ENCODE measurements around the gene RMND5A. TPM values are rescaled to one million over a fixed set of nuclear protein-coding genes. Genes with fewer than 3 reads are reported as not detected.

RMND5A gene
- total RNA-seq, 1 donor from 2014 or later: 23.1 TPM

DNA sequence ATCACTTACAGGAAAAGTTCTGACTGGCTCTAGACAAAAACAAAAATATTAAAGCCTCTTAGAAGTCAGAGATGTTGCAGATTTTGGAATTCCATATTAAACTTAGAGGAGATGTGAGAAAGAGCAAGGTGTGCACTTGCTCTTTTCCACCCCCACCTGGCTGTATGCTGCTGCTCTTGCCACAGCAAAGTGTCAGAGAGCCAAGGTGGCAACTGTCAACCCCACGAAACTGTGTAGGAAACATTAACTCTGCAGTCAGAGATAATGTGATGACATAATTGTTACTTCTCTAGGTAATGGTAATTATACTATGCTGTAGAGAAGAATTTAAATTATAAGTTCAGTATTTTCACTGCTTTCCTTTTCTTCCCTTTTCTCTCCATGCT is 45.2 kb downstream of the RMND5A start:
- no peak for DNase-seq (ENCODE audit: low spot score)

DNA sequence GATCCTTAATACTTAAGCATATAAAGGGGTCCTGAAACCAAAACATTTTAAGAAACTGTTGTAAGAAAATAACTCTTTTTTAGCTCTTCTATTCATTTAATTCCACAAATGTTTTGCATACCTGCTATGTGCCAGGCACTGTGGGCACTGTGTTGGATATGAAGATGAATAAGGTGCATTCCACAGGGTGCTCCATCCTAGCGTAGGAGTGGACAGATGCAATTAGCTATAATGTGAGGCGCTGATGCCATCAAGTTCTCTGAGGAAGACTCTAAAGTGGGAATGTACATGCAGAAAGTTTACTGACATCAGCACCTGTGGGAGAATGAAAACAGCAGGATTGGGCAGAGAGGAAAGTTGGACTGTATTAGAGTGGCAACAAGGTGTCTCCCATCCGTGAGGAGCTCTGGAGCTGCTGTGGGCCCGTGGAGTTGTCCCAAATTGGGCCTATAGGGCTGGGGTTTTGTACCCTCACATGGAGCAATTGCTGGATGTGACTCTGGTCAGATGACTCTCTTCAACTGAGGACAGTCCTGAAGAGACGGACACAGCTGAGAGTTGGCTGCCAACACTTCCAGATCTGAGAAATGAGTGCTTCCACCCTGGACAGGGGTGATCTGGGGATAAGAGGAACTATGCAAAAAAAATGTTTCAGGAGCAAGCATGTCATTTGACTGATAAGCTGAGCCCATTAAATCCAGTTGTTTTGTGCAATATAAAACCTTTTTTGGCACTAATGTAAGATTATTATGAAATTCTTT is 48.3 kb downstream of the RMND5A start:
- no peak for DNase-seq (ENCODE audit: low spot score)

DNA sequence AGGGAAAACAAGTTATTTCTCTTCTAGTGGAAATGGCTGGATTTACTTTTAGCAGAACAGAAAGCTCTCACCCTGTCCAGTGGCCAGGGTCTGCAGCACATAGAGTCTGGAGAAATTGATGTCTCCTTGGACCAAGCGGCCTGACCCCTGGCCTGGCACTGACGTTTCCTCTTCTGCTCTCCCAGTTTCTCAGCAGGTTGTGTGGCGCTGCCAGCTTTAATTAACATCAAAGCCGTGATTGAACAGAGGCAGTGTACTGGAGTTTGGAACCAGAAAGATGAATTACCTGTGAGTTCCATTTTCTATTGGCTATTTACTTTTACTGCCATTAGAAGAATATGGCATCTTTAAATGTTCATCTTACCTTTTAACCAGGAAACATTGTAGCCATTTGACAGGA is 49.7 kb downstream of the RMND5A start:
- no peak for DNase-seq (ENCODE audit: low spot score)

DNA sequence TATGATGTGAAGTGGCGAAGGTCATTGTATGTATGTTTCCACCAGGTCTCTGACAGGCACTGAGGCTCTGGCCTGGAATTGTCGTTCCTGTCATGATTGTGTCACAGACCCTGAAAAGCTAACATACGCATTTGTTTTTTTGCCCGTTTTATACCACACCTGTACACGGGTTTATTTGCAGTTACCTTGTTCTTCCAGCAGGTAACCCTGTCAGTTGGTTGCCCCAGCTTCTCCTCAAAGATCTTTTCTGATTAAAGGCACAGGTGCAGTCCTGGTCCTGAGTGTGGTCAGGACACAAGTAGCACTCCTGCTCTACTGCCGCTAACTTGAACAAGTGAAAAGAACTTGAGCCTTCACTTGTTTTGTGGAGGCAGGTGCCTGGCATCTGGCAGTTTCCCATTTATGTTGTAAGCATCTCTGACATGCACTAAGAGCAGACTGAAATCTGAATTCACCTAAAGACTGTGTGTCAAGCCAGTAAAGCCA is 50.8 kb downstream of the RMND5A start:
- DNase-seq (ENCODE audit: low spot score): no peak

DNA sequence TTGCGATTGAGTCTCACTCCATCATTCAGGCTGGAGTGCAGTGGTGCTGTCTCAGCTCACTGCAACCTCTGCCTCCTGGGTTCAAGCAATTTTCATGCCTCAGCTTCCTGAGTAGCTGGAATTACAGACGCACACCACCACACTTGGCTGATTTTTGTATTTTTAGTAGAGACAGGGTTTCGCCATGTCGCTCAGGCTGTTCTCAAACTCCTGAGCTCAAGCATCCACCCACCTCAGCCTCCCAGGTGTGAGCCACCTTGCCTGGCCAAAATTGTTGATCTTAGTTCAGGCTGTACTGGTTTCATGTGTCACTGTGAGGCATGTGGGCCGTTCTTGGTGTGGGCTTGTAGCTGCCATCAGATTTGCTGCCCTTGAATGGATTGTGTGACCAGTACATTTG is 52.5 kb downstream of the RMND5A start:
- DNase-seq (ENCODE audit: low spot score): no peak

DNA sequence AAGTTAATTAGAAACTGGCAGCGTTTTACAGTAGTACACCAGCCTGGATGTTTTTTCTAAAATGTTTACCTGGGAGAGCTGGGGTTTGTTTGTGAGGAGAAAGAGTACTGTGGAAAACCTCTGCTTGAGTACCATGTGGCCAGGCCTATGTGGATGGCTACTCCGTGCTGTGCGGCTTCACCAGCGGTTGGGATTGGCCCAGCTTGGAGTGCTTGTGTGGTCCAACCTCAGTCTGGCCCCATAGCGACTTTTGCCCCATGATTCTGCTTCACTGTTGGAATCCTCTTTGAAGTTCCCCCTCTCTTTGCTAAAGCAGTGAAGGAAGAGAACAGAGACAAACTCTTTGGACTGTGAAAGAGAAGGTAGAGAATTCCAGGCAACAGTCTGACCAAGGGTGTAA is 54.8 kb downstream of the RMND5A start:
- no peak for DNase-seq (ENCODE audit: low spot score)

DNA sequence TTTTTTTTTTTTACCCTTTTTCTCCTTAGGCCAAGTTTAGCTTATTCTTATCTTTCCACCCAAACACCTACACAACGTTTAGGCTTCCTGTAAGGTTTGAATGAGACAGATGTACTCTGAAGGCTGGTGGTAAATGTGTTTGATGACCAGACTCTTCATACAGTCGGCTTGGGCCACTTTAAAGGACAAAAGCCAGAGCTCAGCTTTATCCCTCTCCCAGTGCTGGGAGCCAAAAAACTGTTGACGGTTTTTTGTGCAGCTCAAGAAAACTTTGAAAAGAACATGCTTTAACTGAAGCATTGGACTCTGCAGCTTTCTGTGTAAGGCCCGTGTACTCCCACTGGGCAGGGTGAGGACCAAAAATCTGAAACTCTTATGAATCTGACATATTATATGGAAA is 55.2 kb downstream of the RMND5A start:
- no peak for DNase-seq (ENCODE audit: low spot score)

DNA sequence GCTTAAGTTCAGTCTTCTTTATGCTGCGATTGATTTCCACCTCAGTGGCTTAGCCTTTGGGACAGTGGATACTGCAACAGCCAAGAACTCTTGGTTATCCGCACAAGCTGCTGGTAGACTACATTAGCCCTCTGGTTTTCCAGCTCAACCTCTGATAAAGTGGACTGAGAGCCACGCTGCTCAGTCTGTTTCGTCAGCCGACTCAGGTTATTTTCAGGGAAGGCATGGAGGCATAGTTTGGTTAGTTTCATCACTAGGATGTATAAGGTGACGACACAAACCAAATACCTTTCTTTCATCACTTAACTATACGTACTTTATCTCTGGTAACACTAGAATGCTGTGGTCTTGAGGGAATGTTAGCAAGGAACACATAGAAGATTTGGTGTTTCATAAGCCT is 56.4 kb downstream of the RMND5A start:
- no peak for DNase-seq (ENCODE audit: low spot score)

DNA sequence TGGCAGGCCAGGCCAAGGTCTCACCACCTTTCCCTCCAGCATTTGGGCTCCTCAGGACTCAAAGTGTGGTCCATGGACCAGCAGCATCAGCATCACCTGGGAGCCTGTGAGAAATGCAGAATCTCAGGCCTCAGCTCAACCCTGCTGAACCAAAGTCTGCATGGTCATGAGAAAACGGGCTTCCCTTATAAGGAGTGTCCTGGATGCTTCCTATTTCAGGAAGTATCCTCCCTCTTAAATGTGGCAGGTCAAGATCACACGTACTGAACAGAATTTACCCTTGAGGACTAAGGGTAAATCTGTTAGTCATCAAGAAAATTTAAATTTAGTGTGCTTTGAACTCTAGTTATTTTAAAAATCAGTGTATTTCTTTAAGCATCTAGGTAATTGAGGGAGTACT is 58.9 kb downstream of the RMND5A start:
- DNase-seq (ENCODE audit: low spot score): no peak

DNA sequence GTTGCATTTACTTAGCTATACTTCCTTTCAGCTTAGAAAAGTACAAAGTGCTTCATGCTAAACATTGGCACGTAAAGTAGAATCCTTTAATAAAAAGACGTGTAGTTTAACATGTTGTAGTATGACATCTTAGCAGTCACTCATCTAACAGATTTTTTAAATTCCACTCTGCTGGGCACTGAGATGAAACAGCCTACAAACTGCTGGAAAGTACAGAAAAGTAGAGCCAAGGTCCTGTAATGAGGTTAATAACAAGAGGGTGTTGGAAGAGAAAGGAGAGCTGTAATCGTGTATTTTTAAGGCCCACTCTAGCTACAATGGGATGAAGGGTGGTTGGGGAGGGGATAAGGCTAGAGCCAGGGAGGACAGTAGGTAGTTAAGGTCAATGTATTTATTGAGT is 59.9 kb downstream of the RMND5A start:
- DNase-seq (ENCODE audit: low spot score): no peak

DNA sequence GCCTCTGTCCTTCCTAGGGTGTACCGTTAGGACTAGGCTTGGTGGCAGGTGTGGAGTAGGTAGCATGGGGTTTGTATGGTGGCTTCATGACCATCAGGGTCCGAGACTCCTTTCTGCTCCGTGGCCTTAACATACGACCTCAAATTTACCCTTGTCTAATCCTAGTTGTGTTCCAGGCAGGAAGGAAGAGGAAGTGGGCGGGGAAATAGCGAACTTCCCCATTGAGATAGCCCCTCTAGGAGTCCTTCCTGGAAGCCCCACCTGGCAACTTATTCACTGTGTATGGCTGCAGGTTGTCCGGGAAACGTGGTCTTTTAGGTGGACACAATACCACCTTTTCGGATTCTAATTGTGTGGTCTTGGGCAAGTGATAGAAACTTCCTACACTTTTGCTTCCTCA is 61.3 kb downstream of the RMND5A start:
- DNase-seq (ENCODE audit: low spot score): no peak

DNA sequence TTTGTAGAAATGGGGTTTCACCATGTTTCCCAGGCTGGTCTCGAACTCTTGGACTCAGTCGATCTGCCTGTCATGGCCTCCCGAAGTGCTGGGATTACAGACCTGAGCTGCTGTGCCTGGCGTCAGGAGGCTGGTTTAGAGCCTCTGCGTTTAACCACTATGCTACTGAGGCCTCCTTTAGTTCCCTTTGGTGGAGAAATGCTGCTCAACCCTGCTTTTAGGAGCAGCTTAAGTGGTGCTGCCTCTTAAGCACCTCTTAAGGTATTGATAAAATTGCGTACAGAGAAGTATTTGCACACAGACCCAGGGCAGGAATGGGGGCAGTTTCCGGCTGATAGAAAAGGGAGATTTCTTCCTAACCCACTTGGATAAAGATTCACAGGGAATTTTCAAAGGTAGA is 62.7 kb downstream of the RMND5A start:
- no peak for DNase-seq (ENCODE audit: low spot score)

DNA sequence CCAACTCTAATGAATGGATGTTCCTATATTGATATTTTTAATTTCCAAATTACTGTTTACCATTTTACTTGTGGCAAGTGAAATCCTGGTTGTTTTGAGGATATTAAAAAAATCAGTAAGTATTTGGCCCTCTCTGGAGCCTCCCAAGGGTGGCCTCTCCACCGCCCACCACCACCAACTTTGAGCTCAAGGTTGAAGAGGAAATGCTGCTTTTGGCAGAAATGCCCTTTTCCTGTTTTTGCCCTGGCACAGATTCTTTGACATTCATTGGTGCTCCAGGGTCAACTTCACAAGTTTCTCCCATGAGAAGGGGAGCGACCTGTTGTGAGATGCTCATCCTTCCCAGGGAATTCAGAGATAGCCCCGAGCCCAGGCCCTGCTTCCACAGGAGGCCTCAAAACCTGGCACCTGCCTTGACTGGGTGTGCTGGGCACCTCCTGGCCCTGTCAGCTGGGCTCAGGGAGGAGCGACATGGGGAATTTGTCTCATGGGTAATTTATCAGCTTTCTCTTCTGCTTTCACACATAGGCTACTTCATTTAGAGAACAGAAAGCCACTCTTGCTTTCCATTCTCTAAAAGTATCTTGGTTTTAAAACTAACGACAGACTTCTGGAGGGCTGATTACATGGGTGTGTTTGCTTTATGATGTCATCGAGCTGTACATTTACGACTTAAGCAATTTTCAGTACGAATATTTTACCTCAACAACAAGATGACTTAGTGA is 63.7 kb downstream of the RMND5A start:
- DNase-seq (ENCODE audit: low spot score): no peak

DNA sequence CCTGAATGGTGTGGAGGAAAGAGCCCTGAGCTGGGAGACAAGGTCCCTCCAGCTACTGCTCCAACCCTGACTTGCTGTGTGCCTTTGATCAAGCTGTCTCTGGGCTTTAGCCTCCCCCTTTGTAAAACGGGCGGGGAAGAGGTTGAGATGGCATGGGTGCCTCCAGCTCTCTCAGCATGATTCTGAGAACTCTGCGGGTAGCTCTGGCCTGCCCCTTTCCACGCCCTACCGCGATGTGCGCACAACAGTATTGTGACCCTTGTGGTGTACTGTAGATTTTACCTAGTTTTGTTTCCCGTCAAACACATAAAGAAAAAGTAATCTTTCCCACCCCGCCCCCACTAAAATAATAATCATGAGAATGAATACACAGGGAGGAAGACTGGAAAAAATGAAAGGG is 65.4 kb downstream of the RMND5A start:
- no peak for DNase-seq (ENCODE audit: low spot score)

DNA sequence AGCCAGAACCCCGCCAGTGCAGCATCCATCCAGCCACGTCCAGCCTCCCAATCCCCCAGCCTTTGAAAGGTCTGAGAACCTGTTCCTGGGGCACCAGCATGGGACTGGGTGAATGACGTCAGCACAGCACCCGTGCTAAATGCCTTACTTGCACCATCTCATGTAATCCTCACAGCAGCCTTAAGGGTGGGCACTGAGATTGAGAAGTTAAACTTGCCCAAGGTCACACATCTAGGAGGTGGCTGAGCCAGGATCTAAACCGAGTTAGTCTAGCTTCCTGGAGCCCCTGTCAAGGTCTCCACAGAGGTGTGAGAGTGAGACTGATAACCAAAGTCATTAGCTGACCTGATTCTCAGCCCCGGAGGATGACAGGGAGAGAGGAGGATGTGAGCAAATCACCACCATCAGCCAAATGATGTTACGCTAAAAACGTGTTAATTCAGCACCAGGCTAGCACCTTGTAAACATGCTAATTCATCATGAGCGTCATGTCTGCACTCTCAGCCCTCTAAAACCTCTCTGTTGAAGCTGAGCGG is 66.0 kb downstream of the RMND5A start:
- DNase-seq (ENCODE audit: low spot score): no peak

DNA sequence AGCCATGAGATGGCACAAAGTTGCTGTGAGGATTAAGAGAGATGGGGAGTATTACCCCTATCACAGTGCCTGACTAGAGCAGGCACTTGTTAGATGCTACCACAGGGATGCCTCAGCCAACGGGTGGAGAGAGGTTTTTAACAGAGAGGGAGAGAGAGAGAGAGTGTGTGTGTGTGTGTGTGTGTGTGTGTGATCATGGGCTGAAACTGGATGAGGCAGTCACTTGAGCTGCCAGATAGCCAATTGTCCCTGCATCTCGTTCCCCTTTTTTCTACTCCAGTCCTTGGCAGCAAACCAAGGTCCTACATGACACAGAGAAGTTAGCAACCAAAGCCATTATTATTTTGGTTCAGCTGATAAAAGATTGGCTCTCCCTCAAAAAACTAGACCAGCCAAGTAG is 67.6 kb downstream of the RMND5A start:
- no peak for DNase-seq (ENCODE audit: low spot score)

DNA sequence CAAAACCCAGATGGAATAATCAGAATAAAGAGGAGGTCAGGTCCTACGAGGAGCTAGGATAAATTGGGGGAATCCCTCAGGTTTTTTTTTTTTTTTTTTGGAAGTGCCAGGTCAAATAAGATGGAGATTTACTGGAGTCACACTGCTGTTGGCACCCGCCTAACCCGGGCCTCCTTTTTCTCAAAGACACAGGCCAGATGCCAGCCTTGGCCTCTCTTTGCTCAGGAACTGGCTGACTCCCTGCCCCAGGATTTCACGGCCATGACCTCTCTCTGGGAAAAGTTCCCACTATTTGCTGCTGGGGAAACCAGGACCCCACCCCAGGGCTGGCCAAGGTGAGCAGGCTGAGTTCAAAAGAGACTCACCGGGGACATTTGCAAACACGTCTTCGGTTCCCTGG is 68.1 kb downstream of the RMND5A start:
- DNase-seq (ENCODE audit: low spot score): no peak

DNA sequence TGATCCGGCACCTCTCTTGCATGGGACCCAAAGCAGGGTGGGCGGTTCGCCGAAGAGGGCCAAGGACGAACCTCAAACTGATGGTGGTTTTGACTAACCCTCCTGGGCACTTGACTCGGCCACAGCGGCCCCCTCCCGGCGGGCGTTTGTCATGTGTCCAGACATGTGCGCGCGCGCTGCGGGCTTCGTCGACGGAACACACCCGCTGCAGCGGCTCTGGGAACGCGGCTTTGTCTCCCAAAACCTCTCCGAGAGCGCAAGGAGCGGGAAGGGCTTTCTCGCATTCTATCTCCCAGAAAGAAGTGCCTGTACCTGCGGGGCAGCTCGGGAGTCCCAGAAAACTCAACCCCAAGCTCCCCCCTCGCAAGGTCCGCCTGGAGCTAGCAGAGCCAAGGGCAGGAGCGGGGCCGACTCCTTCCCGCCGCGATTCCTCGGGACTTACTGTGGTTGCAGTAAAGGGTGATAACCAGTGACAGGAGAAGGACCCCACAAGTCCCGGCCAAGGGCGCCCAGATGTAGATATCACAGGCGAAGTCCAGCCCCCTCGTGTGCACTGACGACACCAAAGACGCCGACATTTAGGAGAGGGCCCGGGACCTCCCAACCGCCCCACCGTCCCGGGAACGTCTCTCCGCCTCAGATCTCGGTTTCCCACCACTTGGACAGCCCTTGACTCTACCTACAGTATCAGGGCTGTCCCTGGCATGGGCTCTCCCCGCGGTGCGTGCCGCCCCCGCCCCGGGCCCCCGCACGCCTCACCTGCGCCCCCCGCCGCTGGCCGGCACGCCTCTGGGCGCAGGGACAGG is 69.0 kb downstream of the RMND5A start:
- no peak for DNase-seq (ENCODE audit: low spot score)

DNA sequence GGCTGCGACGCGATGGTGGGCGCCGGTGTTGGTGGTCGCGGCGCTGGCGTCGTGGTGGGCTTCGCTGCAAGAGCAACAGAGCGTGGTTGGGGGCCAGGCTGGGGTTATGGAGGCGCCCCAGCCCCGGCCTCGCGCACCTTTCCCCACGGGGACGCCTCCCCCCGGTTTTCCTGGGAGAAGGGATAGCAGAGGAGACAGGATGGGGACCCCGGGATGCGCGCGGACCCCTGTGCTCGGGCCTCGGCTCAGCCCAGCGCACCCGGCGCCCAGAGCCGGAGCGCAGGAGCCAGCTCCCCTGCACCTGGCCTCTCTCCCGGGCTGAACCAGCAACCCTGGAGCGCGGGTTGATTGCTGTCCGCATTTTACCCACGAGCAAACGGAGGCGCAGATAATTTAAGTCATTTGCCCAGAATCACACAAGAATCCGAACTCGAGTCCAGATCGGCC is 69.6 kb downstream of the RMND5A start:
- no peak for DNase-seq (ENCODE audit: low spot score)

DNA sequence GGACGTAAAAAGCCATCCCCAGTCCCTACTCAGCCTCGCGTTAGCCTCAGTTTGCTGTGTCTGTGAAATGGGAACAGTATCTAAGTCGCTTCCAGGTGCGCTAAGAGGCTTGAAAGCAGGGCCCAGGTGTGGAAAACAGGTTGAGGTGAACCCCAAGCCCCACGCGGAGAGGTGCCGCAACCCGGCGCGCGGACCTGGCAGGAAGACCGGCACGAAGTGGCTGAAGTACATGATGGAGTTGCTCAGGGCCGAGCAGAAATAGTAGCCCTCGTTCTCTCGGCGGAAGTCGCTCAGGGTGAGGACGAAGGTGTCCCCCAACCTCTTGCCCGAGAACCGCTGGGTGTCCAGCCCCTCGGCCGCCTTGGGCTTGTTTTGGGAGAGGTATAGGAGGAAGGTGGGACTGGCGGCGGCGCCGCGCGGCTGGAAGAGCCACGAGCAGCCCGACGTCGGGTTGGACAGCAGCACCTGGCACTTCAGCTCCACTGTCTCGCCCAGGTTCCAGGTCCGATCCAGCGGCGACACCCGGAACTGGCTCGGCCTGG is 70.1 kb downstream of the RMND5A start:
- DNase-seq (ENCODE audit: low spot score): no peak

DNA sequence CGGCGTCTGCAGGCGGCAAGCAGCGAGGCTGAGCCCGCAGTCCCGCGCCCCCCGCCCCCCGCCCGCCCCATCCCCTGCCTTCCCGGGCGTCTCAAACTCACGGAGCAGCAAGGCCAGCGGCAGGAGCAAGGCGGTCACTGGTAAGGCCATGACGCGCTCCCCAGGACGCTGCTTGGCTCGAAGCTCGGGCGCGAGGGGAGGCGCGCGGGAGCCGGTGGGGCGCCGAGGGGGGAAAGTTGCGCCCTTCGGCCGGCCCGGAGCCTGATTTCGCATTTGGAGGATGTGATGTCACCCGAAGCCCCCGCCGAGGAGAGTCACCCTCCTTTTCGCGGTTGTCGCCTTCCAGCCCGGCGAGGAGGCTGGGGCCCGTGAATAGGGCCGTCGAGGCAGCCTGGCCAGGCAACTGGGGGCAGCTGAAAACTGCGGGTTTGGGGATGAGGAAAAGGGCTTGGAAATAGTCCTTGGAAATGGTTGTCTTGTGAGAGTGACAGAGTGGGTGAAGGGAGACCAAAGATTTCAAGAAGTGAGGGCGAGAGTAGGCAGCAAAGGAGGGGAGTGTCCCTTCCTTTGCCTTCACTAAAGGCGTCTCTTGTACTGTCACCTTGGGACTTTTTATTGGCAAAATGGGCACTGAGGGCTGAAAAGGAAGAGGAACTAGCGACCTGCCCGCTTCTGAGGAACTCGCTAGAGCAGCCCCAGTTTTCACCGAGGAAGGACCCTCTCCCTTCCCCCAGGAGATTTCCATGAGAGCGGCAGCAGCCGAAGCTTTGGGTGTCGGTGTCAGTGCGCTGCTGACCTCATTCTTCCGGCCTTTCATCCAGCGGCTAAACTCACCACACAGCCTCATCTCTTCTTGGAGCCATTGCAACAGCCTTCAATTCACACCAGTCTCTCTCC is 70.8 kb downstream of the RMND5A start, which contains the start of gene CD8A:
TSS of gene CD8A (minus strand) at position 238 of the 897 bp plus-strand sequence. CDS start at position 150, 88 bp downstream.
- no peak for DNase-seq (ENCODE audit: low spot score)
